ENCODE data around the gene GHR.

Gene GHR

GRCh38 chr5:42604171-42604711, 181.0 kb downstream of the GHR start:
- DNase-seq (ENCODE audit: low spot score): no peak

- no peak for DNase-seq (ENCODE audit: low spot score)
Measured at GRCh38 chr5:42605490-42605889, 182.3 kb downstream of the GHR start.

DNA sequence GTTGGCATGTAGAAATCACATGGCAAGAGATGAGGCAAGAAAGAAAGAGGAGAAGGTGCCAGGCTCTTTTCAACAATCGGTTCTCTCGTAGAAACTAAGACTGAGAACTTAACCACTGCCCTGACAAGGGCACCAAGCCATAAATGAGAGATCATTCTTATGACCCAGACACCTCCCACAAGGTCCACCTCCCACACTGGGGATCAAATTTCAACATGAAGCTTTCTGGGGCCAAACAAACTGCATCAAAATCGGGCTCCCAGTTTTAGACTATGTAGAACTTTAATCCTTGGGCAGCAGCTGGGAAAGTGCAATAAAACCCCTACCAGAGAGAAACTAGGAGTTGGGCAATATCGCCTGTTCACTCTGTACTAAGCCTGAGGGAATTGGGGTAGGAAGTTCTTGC, 183.2 kb downstream of the GHR start:
- no peak for DNase-seq (ENCODE audit: low spot score)

- no peak for DNase-seq (ENCODE audit: low spot score)
Measured at GRCh38 chr5:42611437-42611836, 188.2 kb downstream of the GHR start.

GRCh38 chr5:42612750-42613366, 189.6 kb downstream of the GHR start:
- peak; percentile 43 for DNase-seq (ENCODE audit: low spot score)

DNA sequence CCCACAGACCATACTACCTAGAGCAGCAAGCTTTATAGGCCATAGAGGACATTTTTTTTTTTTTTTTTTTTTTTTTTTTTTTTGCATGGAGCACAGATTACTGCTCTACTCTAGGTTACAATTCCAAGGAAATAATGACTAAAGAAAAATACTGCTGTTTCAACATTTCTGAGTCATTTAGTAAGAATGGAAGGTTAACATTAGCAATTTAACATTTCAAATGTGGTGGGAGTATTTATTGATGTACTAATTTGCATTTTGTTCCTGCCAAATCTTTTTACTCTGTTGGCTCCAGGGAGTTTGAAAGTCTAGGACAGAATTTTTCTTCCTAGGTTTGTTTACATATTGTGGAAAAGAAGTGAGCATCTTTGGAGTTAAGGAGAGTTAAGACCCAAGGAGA, 191.3 kb downstream of the GHR start:
- peak; percentile 16 for DNase-seq (ENCODE audit: low spot score)

DNA sequence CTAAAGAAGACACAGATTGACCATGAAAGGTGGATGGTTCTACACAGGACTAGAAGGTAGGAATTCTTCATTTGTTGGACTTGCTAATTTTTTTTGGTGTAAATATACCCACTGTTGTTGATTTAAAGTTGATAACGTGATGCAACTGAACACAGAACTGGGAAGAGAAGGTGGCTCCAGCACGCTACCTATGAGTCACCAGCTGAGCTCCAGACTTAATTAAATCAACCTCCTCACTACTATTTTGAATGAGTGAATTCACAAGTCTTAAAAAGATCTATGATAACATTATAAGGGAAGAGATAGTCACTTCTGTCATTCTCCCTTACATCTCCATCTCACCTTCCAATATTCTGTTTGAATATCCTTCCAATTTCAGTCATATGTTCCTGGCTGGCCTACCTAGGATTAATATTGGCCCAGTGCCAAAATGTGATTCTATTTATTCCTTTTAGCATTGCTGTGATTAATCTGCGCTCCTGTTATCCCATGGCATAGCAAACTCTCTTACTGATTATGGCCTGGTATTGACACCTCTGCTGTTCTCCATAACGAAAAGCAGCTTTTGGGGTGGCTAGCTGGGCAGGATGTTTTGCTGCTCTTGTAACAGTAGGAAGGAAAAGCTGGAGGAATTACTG, 197.5 kb downstream of the GHR start:
- no peak for DNase-seq (ENCODE audit: low spot score)

- DNase-seq (ENCODE audit: low spot score): no peak
Measured at GRCh38 chr5:42621242-42621641, 198.0 kb downstream of the GHR start.

GRCh38 chr5:42621662-42622061, 198.4 kb downstream of the GHR start:
- no peak for DNase-seq (ENCODE audit: low spot score)

GRCh38 chr5:42624912-42625311, 201.7 kb downstream of the GHR start:
- DNase-seq (ENCODE audit: low spot score): no peak

DNA sequence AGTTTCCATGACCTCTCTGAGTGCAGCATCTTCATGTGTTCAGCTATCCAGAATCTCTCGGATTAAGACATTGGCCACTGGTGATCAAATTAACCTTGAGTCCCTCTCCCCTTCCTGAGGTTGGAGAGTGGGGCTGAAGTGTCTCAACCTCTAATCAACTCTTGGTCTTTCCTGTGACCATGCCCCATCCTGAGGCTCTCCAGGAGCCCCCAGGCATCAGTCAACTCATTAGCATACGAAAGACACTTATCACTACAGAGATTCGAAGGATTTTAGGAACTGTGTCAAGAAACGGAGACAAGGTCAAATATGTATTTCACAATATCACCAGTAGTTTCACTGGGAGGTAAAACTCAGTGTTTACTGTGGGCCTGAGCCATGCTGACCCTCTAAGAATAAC, 203.2 kb downstream of the GHR start:
- DNase-seq (ENCODE audit: low spot score): no peak

- DNase-seq (ENCODE audit: low spot score): no peak
Measured at GRCh38 chr5:42628821-42629220, 205.6 kb downstream of the GHR start.

GRCh38 chr5:42629284-42629683, 206.0 kb downstream of the GHR start:
- no peak for DNase-seq (ENCODE audit: low spot score)

- DNase-seq (ENCODE audit: low spot score): no peak
Measured at GRCh38 chr5:42631241-42631640, 208.0 kb downstream of the GHR start.

GRCh38 chr5:42632354-42632900, 209.2 kb downstream of the GHR start:
- DNase-seq (ENCODE audit: low spot score): no peak

DNA sequence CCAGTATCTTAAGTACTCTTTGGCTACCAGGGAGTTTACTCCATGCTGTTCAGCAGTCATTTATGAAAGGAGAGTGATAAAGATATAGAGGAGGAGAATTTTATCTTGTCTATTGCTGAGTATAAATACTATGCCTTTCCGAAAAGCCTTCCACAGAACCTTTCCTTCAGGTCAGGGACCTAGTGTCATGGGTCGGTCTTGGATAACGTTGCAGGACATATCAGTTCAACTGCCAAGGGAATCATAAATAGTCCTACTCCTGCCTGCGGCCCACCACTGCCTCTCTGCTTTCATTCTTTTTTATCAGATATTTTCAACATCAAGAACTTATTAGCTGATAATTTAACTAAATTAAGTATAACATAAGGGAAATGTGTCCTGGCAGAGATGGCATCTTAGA, 211.3 kb downstream of the GHR start:
- DNase-seq (ENCODE audit: low spot score): no peak

- DNase-seq (ENCODE audit: low spot score): no peak
Measured at GRCh38 chr5:42636425-42636824, 213.2 kb downstream of the GHR start.

DNA sequence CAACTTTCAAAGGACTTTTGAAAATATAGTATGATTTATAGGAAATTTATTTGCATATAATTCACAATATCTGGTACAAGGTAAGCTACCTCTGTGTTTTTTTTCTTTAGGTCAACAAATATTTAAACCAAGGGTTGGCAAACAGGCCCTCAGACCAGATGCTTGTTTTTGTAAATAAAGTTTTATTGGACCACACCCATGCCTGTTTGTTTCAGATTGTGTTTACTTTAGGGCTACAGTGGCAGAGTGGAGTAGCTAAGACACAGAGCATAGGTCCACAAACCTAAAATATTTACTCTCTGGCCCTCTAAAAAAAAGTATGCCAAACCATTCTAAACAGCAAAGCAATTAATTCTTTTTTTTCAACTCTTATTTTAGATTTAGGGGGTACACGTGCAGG, 213.7 kb downstream of the GHR start:
- DNase-seq (ENCODE audit: low spot score): no peak

- no peak for DNase-seq (ENCODE audit: low spot score)
Measured at GRCh38 chr5:42638972-42639371, 215.7 kb downstream of the GHR start.

GRCh38 chr5:42640835-42641234, 217.6 kb downstream of the GHR start:
- DNase-seq (ENCODE audit: low spot score): no peak

DNA sequence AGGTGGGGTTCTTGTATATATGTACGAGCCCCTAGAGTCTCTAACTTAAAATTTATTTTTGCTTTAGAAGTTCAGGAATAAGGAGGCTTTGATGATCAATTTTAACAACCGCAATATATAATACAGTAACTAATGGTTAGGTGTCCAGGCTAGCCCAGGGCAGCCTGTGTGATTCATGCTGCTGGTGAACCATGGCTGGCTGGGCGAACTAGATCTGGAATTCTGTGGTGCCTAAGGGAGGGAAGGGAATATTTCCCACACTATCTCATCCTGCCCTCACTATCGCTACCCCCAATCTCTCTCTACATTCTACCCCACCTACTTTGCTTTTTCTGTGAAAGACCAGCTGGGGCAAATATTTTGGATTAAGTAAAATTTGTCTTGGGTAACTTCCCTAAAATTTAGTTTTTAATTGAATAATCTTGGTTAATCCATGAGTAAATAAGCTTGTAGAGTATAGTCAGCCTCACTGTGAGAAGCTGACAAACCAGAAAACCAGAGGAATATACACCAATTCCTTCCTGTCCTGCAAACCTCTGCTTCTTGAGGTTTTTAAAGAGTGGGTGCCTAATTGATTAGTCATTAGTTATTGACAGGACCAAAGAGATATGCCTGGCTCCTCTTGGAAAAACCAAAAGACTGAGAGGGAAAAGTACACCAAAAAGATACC, 218.2 kb downstream of the GHR start:
- DNase-seq (ENCODE audit: low spot score): peak; percentile 14

DNA sequence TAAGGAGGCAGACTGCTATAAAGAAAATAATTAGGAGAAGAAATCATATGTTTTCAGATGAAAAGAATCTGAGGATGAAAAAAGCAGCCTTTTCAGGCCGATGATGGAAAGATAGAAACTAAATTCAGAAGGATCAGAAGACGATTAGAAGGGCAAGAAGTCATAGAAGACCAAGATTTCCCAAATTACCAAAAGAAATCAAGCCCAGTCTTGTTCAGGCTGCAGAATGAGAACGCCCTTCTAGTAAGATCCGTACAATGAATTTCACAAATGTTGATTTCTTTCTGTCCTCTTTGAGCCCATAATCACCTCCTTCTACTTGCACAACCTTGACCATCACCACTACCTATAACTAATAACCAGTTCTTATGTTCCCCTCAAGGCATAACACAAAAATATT, 218.8 kb downstream of the GHR start:
- DNase-seq (ENCODE audit: low spot score): no peak

- no peak for DNase-seq (ENCODE audit: low spot score)
Measured at GRCh38 chr5:42643360-42643759, 220.1 kb downstream of the GHR start.
